ENCODE measurements around the gene NOX3.
"Not testable (repeated sequence)": the region's sequence is repeated elsewhere in the genome, so short reads cannot be mapped to it uniquely, and the experiment has no call there.

Gene NOX3, protein sequence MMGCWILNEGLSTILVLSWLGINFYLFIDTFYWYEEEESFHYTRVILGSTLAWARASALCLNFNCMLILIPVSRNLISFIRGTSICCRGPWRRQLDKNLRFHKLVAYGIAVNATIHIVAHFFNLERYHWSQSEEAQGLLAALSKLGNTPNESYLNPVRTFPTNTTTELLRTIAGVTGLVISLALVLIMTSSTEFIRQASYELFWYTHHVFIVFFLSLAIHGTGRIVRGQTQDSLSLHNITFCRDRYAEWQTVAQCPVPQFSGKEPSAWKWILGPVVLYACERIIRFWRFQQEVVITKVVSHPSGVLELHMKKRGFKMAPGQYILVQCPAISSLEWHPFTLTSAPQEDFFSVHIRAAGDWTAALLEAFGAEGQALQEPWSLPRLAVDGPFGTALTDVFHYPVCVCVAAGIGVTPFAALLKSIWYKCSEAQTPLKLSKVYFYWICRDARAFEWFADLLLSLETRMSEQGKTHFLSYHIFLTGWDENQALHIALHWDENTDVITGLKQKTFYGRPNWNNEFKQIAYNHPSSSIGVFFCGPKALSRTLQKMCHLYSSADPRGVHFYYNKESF

DNA sequence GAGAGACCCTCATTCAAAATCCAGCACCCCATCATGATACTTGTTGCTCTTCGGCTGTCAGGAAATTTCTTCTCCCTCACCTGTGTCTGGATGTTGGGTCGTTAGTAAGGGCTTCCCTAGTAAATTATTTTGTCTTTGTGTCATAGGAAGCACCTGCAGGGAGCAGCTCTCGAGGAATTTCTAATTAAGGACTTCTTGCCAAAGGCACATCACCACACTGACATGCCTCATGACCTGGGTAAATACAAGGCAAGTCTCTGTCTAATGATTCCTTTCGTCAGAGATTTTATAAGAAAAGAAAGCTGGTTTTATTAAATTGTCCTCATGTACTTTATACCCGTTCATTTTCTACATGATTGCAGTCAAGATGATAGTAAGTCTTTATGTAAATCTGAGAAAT lies at the start of gene NOX3:
Gene NOX3, minus strand, starts transcription at position 74 of the 400 bp plus-strand sequence. Its CDS starts 39 bp downstream, at position 35.
- no peak for DNase-seq

DNA sequence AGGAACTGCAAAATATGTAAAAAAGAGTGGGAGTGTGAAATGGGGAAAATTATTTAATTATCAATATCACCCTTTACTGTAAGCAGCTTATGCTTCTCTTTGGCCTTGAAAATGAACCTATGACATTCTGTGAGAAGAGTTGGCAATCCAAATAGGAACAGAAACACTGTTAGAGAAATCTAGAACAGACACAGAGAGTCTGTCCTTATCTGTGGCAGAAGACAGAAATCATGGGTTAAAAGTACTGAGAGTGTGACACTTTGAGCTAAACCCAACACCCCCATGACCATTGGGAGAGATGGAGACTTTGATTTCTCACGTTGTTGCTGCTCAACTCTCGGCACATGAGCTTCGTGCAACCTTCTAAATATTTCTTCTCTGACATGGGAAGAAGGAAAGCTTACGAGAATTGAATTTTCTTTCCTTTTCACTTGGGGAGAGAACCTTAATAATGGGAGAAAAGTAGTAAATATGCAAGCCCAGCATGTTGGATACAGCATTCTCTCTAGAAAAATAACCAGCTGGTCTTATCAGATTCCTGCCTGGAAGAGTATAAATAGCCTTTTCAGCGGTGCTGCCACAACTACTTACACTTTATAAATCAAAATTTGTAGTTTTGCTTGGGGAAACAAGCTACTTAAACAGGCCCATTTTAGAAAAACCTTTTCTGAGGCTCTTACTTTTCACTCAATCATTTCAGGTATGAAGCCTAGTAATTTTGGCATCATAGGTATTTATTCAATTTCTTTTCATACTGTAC lies 49.4 kb upstream of the NOX3 start:
- no peak for DNase-seq

DNA sequence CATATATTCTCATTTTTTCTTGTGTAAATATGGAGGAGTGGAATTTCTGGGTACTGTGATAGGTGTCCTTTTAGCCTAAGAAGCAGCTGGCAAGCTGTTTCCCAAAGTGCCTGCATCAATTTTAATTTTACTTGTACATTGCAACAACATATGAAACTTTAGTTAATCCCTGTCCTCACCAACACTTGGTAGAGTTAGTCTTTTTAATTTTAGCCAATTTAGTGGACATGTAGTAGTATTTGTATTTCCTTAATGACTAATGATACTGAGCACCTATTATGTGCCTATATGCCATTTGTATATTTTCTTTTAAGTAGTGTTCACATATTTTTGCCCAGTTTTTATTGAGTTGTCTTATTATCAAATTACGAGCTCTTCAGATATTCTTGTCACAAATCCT lies 46.8 kb upstream of the NOX3 start:
- no peak for DNase-seq

DNA sequence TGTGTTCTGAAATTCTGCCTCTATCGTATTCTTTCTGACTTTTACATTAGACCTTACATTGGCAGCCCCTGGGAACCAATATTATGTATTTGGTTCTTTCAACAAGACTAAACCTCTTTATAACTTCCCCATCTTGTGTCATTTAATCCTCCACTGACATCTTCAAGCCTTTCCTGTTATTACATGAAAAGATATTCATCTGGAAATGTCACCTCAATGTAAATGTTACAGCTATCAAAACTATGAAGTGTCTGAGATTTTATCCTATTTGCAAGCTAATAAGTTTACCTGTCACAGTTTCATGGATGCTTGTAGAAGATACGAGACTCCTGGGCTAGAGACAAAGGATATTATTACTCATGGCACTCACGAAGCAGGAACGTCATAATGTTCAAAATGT lies 43.9 kb upstream of the NOX3 start:
- DNase-seq, result no peak

DNA sequence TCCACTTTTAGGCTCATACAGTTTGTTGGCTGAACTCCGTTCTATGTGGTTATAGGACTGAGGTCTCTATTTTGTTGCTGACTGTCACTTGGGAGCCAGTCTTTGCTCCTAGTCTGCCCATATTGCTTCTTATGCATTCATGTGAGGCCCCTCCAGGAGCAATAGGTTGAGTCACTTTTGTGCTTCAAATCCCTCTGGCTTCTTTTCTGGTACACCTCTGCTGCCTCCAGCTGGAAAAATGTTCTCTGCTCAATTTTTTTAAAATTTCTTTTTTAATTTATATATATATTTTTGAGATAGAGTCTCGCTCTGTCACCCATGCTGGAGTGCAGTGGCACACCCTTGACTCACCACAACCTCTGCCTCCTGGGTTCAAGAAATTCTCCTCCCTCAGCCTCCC lies 42.7 kb upstream of the NOX3 start:
- DNase-seq, result no peak

DNA sequence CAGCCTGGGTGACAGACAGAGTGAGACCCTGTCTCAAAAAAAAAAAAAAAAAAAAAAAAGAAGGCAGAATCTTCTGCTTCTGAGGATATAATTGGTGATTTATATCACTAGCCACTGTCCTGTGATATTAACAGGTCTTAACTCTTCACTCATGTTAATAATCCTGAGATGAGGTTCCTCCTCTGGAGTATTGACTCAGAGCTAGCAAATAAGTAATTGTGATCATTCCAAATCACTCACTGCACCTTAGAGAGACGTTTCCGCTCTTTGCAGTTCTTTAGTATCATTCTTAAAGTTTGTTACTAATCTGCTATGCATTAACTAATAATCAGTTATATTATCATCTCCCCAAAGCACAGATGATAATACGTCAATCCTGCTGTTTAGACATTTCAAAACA lies 41.6 kb upstream of the NOX3 start:
- DNase-seq, result no peak

DNA sequence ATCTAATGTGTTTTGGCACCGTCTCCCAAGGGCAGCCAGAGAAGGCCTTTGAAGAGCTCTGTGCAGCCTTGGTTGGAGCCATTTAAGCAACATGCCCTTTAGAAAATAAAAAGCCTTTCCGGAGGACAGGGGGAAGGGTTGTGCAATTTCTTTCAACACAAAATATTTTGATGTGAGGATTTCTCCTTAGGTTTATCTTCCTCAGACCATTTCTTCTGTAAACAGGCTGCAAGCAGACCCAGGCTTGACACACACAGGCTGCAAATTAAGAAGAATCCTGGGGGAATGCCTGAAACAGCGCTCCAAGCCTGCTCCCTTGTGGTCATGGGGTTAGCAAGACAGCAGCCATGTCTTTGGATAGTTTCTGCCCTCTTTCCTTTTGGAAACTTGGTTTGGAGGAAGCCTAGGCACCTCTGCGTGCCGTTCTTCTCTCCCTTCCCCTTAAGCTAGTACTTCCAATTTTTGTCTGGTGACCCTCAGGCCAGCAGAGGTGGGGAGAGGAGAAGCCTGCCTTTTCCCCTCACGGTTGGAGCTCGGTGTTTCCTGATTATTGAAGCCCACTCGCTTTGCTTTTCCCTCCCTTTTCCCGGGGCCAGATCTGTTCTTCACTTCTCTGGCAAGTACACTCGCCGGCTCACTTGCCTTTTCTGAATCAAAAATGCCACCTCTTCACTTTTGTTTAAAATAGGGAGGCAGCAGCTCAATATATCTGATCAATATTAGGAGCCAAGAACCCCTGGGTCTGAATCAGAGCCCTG lies 39.6 kb upstream of the NOX3 start:
- DNase-seq, result peak; percentile 0

DNA sequence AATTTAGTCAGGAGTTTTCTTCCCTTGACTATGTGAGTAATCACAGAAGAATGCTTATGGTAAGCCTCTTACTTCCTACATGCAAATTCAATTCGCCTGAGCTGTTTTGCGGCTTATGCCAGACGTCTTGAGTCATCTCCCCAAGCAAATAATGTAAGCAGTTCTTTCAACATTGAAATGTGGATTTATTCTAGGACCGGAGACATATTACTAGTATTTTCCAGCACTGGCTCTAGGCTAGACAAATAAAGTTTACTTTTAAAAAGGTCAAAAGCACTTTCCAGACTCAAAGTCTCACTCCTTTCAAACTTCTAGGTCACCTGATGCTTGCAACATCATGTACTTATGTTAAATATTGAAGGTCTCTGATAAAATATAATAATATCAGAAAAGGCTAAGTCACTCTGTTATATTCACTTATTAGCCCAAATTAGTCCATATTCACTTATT lies 38.1 kb upstream of the NOX3 start:
- no peak for DNase-seq

DNA sequence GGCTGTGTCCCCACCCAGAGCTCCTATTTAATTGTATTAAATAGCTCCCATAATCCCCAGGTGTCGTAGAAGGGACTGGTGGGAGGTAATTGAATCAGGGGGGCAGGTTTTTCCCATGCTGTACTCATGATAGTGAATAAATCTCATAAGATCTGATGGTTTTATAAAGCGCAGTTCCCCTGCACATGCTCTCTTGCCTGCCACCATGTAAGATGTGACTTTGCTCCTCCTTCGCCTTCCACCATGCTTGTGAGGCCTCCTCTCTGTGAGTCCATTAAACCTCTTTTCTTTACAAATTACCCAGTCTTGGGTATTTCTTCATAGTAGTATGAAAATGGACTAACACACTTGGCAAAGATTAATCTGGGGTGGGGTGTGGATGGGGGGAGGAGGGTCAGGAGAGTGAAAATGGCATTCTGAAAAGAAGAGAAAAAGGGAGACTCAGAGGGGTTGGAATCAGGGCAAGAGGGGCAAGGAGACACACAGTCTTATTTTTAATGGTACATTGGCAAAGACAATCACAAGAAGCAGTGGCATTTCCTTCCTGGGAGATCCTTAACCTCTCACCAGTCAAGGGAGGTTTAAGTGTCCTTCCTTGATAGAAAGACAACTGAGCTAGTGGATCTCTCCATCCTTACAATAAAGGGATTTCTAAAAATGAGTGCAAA lies 37.5 kb upstream of the NOX3 start:
- DNase-seq, result no peak

DNA sequence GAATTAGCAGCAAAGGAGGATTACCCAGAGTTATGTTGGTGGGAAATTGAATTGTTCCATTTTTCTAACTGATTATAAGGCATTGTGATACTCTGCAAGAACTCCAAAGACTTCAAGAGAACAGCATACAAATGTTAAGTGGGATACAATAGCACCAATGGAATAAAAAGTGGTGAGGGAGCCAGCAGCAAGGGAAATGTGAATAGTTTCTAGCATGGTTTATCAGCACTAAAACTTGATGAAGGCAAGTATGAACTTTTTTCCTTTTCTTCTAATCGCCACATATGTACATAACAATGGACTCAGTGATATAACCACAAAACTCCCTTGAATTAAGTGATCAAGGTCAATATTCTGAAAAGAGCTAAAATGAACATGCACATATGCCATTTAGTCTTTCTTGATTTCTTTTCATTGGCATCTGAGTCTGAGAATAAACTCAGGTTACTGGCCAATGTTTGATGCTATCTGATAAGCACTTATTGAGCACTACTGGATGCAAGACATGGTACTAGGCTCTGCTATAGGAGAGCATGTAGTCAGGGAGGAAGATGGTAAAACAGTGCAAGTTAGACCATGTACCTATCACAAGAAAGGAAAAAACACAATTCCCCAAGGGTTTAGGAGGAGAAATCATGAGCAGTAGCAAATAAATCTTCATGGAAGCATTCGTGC lies 36.6 kb upstream of the NOX3 start:
- DNase-seq, result no peak

DNA sequence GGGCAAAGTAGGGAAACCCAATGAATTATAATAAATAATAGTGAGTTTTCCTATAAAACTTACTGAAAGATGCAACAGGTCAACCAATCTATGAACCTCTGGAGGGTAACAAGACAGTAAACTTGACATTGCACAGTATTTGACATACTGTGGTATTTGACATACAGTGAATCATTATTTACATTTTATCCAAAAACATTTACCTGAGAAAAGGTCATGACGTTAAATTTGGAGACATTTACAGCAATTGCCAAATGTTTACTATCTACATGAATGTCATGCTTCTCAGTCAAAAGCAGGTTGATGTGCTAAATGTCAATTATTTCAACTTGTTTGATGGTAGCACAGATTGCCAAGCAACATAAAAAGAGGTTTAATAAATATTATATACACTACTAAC lies 35.8 kb upstream of the NOX3 start:
- DNase-seq, result no peak

DNA sequence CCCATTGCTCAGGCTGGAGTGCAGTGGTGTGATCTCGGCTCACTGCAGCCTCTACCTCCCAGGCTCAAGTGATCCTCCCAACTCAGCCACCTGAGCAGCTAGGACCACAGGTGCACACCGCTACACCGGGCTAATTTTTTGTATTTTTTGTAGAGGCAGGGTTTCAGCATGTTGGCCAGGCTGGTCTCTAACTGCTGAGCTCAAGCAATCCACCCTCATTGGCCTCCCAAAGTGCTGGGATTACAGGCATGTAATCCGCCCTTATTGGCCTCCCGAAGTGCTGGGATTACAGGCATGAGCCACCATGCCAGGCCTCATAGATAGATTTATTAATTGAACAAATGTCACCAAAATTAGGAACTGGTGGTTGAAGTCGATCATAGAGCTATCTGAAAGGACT lies 32.6 kb upstream of the NOX3 start:
- DNase-seq, result not testable (repeated sequence)

DNA sequence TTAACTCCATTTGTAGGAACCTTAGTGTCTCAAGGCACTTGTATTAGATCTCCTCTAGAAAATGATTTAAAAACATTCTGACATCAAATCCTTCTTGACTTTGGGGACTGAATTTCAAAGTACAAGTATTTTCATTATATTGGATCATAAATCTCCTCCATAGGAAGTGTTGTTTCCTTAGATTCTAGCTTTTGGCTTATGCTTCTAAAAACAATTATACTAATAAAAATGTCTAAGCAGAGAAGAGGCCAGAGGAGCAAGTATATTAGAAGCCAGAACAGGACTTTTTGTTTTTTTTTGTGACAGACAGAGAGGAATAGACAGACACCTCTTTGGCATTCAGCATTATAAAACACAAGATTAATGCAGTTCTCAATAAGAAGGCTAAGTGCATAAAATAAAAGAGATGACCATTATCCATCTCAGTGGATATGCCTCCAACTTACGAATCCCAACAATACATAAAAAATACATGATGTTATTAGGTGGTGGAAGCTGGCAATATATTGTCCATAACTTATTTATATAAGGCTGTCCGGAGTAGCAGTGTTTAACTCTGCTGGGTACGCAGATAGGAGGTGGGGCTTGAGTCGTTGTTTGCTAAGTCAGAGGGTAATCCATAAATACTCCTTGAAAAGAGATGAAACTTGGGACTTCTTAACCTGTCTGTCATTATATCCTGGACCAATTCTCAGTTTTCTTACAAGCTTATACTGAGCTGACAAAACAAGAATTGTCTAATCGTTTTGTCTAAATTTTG lies 31.9 kb upstream of the NOX3 start:
- DNase-seq, result no peak

DNA sequence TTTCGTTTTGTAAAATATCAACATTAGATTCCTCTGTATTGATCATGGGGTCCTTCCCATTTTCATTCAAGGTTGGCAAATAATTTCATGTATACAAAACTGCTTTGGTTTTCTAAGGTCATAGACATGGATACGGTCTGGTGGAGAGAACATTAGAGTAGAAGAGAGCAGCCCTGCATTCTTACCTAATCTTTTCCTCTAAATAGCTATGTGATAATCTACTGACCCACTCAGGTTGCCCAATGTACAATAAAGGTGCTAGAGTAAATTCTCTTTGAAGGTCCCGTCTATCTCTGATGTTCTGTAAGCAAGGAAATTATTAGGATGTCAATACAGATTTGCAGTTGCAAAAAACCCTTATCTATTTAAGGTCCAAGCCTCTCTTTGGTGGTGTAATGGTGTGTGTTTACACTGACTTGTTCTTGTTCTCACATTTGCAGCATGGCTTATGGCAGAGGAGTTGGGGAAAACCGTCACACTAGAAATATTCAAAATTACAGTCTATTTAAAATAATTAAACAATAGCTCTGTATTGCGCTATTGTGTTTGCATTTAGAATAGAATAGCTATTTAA lies 31.2 kb upstream of the NOX3 start:
- DNase-seq, result no peak

DNA sequence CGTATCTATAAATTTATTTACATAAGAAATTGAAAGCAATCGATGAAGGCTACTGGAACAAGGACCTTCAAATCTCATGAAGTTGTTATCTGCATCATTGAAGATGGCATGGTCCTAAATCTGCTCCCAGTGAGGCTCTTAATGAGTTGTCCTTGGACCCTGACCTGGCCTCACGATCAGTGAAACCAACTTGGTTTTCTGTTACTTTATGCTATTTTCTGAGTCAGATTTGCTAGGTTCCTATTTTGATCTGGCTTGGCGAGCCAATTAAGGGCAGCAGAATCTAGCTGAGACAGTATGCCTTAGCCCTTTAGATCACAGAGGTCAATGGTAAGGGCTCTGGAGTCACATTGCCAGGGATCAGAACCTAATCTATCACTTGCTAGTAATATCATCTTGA lies 30.1 kb upstream of the NOX3 start:
- DNase-seq, result no peak

DNA sequence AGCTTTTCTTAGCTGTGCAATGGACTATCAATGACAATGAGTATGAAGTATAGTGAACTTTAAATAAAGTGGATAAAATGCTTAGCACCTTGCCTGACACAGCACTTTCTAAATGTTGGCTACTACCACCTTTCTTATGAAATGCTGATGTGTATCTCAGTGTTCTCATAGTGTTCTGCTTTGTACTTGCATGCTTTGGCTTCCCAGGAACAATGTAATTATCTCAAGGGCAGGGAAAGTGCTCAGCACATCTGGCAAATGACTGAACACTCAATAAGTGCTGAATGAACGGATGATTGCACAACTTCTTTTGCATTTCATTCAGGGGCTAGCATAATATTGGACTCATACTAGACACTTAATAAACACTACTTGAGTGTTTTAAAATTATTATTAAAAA lies 28.2 kb upstream of the NOX3 start:
- no peak for DNase-seq

DNA sequence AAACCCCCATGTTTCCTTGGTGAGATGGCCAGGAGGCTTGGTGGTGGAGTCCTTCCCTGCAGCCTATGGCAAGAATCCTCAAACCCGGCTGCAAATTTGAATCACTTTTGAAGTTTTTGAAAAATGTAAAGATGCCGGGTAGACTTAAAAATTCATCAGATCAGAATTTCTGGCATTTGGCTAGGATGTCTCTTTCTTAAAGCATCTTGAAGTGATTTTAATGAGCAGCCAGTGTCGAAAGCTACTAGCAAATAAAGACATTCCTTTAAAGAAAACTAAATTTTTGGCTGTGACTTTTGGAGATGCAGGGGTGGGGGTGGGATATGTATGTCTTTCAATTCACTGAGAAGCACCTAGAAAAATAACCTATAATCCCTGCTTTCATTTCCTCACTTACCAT lies 25.6 kb upstream of the NOX3 start:
- DNase-seq, result no peak

DNA sequence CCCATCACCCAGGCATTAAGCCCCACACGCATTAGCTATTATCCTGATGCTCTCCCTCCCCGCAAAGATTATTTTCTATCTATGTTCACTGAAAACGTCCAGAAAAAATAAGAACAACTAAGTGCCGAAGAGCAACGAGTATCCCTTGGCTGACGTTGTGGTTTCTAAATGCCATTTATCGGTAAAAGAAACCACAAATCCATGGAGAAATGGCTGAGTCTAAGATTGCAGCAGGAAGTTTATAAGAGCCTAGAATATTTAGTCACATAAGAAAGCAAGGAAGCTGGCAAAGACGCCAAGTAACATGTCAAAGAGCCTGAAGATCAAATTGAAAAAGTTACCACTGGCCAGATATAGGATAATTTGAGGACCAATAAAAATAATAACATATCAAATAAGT lies 18.1 kb upstream of the NOX3 start:
- DNase-seq, result no peak

DNA sequence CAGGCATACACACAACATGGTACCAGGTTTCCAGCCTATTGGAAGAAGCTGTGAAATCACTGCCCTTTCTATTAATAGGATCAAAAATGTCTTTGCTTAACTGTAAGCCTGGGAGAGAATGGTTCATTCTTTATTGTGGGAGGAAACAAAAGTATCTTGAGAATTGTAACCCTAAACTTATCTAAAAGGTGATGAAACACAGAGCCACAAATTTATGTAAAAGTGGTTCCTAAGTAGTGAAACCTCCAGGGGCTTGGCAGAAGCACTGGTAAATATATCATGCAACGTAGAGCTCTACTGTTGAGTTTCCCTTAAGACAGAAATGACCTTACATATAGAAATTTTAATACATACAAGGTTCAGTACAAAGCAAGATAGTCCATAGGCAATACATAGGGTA lies 17.2 kb upstream of the NOX3 start:
- no peak for DNase-seq

DNA sequence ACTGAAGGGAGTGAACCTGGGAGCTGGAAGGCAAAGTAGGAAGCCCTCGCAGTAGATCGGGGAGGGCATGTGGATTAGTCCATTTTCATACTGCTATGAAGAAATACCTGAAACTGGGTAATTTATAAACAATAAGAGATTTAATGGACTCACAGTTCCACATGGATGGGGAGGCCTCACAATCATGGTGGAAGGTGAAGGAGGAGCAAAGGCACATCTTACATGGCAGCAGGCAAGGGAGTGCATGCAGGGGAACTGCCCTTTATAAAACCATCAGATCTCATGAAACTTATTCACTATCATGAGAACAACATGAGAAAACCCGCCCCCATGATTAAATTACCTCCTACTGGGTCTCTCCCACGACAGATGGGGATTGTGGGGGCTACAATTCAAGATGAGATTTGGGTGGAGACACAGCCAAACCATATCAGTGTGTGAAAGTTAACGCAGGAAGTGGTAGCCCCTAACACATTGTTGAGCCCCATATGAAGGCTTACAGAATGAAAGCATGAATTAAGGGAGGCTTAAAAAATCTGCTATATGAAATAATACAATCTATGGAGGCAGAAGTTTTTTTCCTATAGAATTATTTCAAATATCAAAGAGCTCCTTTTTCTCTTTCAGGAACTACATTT lies 15.5 kb upstream of the NOX3 start:
- DNase-seq, result not testable (repeated sequence)
